UCSD-AML1 (cell line): ENCODE measurements around the gene SPATS2L.

ENCODE experiments used
- DNase-seq: peaks from one replicate; lab custom pipeline; 2025; ENCODE audit not compliant: unreplicated experiment; lab: John Stamatoyannopoulos, UW

The SPATS2L gene

DNA sequence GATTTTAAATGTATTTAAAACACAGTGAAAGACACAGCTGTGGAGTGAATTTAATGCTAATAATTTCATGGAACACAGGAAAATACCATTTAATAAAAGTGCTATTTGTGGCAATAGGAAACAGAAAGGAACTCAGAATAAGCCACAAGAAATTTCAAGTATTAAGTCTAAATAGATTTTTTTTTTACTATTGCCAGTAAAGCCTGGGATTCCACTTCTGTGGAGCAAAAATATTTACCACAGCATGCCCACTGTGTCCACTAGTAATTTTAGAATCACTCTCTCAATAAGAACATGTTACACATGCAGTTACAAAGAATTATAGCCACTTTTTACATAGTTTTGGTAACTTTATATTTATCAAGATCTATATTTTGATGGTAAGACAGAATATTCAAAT is 186.2 kb downstream of the SPATS2L start:
- no peak for DNase-seq

DNA sequence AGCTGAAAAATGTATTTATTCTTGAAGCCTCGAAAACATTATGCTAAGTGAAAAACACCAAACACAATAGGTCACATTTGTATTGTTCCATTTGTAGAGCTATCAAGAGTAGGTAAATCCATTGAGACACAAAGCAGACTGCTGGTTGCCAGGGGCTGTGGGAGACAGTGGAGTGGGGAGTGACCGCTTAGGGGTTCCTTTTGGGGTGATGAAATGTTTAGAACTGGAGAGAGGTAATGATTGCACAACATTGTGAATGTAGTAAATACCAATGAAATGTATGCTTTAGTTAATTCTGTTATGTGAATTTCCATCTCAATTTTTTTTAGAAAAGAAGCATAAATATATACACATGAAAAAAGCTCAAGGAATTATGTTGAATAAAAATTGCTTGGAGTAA is 187.6 kb downstream of the SPATS2L start:
- no peak for DNase-seq

DNA sequence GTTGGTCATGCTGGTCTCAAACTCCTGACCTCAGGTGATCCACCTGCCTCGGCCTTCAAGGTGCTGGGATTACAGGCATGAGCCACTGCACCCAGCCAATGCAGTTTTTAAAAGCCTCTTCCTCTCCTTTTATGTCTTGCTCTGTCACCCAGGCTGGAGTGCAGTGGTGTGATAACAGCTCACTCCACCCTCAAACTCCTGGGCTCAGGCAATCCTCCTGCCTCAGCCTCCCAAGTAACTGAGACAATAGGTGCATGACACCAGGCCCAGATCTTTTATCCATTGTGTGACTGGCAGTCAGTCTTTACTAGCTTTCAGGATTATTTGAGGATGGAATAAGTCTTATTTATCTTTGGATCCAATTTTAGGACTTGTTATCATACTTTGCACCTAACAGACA is 190.2 kb downstream of the SPATS2L start:
- DNase-seq: no peak

DNA sequence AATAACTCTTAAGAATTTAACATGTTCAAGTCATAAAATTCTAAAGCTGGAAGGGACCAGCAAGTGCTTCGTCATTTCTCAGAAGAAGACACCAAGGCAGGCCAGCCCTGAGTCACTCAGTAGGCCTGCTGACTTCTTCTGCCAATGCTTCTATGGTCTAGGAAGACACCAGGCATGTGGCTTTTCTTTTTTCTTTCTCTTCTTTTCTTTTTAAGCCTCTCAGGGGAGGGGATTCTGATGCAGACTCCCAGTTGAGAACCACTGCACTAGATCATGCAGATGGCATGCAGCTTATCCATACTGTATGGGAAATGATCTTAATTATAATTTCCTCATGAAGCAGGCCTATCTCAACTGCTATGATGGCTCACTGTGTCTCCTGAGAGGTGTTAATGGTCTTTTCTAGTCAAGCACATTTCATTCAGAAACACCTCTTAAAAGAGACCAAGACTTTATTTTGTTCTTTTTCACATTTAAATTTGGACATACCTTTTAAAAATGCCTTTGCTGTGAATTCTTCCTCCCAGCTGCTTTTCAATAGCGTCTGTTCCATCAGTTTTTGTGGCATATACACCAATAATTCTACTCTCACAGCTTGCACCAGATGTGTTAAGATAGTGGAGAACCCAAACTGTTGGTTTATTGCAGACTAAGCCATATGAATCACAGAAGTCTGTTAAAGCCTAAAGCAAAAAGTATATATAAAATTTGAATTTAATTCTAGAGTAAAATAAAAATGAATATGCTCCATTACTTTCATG is 192.1 kb downstream of the SPATS2L start:
- no peak for DNase-seq

DNA sequence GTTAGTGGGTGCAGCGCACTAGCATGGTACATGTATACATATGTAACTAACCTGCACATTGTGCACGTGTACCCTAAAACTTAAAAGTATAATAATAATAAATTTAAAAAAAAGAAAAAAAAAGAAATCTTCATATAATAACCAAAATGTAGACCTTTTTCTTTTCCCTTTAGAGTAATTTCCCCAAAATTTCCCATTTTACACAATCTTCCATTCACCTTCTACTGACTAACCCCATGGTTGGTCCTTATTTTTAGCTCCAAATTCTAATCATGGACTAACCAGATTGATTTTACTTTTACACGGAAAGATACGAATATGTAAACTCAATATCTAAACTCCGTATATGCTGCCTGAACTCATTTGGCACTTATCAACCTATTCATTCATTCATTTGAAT is 195.7 kb downstream of the SPATS2L start:
- no peak for DNase-seq

DNA sequence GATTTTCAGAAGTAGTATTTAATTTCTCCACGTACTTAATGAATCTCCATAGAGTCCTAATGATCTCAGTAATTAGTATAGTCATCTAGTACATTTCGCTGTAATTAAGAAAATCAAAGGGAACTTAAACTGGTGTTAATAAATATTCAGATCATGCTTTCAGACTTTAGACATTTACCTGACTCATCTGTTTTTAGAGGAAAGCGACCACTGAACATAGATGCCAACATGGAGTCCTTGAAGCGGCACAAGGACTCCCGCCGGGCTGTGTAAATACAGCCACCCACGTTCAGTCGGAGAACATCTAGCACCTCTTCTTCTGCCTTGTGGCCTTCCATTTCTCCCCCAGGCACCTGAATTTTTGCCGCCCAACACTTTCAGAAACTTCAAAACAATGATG is 200.2 kb downstream of the SPATS2L start:
- no peak for DNase-seq

DNA sequence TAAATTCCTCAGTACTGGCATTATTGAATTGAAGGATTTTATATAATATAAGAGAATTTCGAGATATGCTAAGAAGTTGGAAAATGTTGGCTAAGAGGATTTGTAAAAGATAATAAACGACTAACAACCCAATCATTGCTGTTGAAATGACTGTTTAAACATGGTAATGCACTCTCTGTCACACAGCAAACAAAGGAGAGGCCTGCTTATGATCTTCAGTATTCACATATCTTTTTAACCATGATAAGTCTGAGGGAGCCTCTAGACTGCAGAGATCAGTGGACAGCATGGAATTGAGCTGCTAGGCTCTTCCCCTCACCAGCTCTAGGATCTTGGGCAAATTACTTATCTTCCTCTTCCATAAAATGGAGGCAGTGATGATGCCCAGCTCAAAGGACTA is 200.7 kb downstream of the SPATS2L start:
- DNase-seq: no peak

DNA sequence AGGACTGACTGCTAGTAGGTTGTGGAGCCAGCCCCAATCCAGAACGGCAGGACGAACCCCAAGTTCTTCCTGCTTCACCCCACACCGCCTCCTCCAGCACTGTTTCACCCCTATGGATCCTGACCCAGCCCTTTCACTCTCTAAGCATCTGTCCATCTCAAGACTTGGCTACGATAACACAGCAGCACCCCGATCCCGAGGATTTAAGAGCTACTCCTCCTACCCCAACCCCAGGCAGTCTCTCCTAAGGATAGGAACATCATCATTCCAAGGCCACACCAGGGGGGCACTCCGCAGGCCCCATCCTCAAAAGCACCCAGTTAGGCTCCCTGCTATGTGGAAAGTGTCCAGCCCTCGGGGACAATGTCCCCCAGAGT is 202.7 kb downstream of the SPATS2L start:
- DNase-seq: no peak

DNA sequence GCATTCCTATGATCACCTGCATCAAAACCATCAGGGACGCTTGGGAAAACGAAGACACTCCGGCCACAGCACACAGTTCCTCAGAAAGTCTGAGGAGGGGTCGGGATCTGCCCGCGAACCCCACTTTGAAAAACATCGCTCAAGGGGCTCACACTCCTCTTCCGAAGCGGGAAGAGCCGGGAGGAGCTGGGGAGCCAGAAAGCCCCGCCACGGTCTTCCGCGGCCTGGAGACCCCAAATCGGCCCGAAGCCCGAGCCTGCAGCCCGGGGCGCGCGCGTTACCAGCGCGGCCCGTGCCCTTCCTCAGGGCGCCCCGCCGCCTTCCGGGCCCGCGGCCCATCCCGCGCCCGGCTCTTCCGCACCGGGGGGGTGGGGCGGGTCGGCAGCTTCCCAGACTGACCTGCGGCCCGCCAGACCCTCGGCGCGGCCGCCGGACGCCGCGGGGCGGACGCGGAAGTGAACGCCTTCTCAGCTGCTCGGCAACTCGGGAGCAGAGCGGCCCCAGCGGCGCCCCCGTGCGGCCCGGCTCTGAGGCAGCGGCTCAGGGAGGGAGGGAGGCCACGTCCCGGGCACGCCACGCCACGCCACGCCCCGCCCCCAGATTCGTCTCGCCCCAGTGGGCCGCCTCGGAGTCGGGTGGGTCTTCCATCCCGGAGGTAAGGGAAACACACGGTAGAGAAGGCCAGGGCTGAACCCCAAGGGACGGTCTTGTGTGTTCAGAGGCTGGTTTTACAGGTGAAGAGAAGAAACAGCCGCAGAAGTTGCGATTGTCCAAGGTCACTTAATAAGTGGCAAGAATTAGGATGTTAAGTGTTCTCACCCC is 203.3 kb downstream of the SPATS2L start, which contains the start of gene KCTD18:
KCTD18 (minus strand) TSS at position 457 of the 822 bp plus-strand sequence. CDS start 3,052 bp downstream, outside the sequence.
- DNase-seq: peak; percentile 95

DNA sequence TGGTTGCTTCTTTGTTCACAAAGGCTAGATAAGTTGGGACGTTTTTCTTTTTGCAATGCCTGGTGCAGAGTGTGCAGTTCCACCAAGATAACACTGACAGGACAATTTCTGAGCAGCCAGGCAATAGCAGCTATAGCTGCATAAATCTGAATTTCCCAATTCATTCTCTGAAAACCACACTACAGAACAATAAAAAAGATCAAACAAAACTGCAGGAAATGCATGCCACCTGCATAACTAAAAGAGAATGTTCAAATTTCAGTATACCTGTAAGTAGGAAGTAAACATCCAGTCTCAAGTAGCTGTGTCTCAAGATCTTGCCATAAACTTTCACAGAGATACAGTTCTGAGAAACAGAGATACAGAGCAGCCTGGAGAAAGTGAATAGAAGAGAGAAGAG is 208.7 kb downstream of the SPATS2L start:
- no peak for DNase-seq

DNA sequence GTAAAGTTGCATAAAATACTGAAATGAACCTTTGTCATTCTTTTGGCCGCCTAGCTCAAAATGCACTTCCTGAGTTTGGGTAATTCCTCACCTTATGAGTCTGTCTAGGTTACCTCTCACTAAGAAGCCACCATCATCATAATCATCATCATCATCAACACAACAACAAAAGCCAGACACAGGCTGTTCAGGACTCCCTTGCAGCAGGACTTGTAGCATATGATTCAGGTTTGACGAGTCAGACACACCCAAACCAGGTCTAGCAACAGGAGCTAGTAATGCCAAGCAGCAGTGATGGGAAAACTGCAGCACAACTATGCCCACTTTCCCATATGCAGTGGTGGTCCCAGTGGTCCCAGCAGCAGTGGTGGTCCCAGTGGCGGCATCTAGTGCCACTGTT is 216.7 kb downstream of the SPATS2L start:
- DNase-seq: no peak

DNA sequence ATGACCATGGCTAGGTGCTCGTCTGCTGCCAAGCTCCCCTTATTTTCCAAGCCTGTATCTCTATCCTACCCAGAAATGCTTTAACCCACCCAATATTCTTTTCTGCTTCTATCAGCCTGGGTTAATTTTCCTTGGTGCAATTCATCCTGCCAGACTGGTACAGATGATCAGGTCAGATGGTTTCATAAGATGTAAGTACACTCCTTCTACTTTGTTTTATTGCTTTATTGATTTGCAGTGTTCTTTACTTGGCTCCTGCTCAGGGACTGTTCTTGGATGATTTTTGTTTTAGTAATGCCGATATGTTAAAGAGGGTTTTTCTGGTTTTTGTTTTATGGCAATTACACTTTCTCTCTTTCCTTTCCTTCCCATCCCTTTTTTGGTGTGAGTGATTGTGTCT is 217.1 kb downstream of the SPATS2L start:
- no peak for DNase-seq

DNA sequence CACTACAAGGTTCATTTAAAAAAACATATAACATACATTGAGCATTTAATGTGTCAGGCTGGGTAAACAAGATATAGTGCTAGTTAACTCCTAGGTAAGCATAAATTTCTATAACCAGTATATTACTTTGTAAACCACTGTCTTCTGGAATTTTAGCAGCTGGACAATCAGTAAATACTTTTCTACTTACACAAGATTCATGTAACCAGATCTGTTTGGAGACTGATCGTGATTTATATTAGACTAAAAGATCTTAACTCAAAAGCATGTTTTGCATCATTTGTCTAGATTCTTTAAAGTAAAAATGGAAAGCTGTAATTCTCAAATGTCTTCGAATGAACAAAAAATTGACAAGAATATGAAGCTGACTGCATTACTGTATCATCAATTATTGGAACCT is 218.6 kb downstream of the SPATS2L start:
- no peak for DNase-seq

DNA sequence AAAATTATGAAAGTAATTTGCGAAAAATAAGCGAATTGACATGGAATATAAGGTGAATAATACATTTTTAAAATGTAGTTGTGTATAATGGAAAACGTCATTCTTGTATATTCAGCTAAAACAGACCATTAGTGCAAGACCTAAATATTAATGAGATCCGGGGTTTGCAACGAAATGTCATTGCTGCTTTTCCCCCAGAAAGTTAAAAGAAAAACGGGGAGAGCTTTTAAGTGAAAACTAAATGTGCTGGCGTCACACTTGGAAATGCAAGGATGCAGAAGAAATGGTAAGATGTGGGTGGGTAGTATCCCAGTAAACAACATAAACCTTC is 219.0 kb downstream of the SPATS2L start:
- DNase-seq: no peak

DNA sequence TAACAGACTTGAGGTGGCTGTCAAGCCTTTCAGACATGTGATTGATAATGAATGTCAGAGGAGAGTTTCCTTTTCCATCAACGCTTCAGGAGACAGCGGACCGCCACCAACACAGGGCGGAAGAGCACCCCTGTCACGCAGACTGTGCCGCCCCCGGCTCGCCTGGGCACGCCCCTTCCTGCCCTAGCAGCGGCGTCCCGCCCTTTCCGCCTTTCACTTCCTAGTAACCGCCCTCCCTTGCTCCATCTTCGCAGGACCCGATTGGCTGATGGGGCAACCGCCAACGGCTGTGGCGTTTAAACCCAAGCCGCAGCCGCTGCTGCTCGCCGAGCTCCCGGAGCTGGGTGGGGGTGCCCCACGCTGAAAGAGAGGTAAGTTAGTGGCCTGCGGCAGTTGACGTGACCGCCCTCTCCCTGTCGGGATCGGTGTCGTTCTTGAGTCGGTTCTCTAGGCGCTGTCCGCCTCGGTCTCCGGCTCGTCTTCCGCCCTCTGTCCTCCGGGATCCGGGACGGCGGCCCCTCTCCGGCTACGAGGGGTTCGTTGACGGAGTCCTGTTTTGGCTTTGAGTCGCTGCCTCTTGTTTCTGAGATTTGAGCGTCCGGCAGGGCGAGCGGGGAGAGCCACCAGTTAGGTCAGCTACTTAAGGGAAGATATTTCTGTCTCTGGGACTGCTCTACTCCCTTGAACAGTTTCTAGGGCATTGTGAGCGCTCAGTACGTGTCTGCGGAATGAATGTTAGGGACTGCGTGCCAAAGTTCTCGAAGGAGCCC is 219.6 kb downstream of the SPATS2L start, which contains the start of gene SGO2:
SGO2 (plus strand) TSS at position 326 of the 770 bp plus-strand sequence. CDS start 6,769 bp downstream, outside the sequence.
- DNase-seq: peak; percentile 95

DNA sequence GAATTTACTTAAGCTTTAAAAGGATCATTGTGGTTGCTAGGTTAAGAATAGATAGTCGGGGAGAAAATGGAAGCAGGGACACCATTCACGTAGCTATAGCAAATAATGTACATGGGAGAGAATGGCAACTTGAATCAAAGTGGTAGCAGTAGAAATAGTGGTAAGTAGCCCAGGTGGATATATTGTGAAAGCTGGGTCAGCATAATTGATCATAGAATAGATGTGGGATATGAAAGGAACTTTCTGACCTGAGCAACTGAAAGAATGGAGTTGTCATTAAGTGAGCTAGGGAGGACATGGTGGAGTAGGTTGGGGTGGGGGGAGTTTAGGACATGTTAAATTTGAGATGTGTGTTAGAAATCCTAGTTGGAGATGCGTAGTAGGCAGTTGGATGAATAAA is 221.7 kb downstream of the SPATS2L start:
- DNase-seq: no peak
